OCI-LY1 (cell line): Measurements from ENCODE around the gene DRG1.
"Not testable (repeated sequence)": the region's sequence is repeated elsewhere in the genome, so short reads cannot be mapped to it uniquely, and the experiment has no call there.

Source experiments
- H2AFZ ChIP-seq: fragments of 200-600 bp; sonication (generic), shearing (Covaris generic); 2 replicates; pipeline ENCODE4 v1.6.0; 2014; ENCODE audit warnings: antibody characterized with exemption, mild to moderate bottlenecking, low read length
- H3F3A ChIP-seq: fragments of 200-600 bp; sonication (generic), shearing (Covaris generic); 2 replicates; pipeline ENCODE4 v1.6.0; 2014; ENCODE audit warnings: mild to moderate bottlenecking, antibody characterized with exemption, low read length, moderate library complexity; ENCODE audit not compliant: insufficient read depth
- H3K27ac ChIP-seq: fragments of 200-600 bp; sonication (generic); 2 replicates; pipeline ENCODE4 v1.5.1; 2014; ENCODE audit warnings: low read length, mixed run types, mild to moderate bottlenecking, low read depth; ENCODE audit not compliant: poor library complexity, severe bottlenecking
- H3K27me3 ChIP-seq: fragments of 200-600 bp; sonication (generic); 2 replicates; pipeline ENCODE4 v1.6.0; 2014; ENCODE audit warnings: antibody characterized with exemption, mild to moderate bottlenecking, low read length, moderate library complexity; ENCODE audit not compliant: insufficient read depth
- H3K36me3 ChIP-seq: fragments of 200-600 bp; sonication (generic); 2 replicates; pipeline ENCODE4 v1.6.1; 2014; ENCODE audit warnings: mild to moderate bottlenecking, antibody characterized with exemption, low read length, moderate library complexity, mixed read lengths; ENCODE audit not compliant: insufficient read depth
- H3K4me1 ChIP-seq: fragments of 200-600 bp; sonication (generic); 2 replicates; pipeline ENCODE4 v1.5.1; 2014; ENCODE audit warnings: mild to moderate bottlenecking, low read length, moderate library complexity; ENCODE audit not compliant: insufficient read depth, severe bottlenecking
- H3K4me2 ChIP-seq: fragments of 200-600 bp; sonication (generic), shearing (Covaris generic); 2 replicates; pipeline ENCODE4 v1.6.1; 2014; ENCODE audit warnings: low read length
- H3K4me3 ChIP-seq: fragments of 200-600 bp; sonication (generic); 2 replicates; pipeline ENCODE4 v1.5.1; 2014; ENCODE audit warnings: low read length, low read depth, mild to moderate bottlenecking, mixed read lengths; ENCODE audit not compliant: poor library complexity, severe bottlenecking
- H3K79me2 ChIP-seq: fragments of 200-600 bp; shearing (Covaris generic); 2 replicates; pipeline ENCODE4 v1.6.1; 2016; ENCODE audit warnings: mixed run types, low read length, mixed read lengths; ENCODE audit not compliant: insufficient read depth
- H3K9ac ChIP-seq: fragments of 200-600 bp; sonication (generic), shearing (Covaris generic); 2 replicates; pipeline ENCODE4 v1.6.1; 2014; ENCODE audit warnings: mild to moderate bottlenecking, low read length, mixed read lengths
- H3K9me2 ChIP-seq: fragments of 200-600 bp; sonication (generic), shearing (Covaris generic); 2 replicates; pipeline ENCODE4 v1.6.1; 2014; ENCODE audit warnings: low read depth, mild to moderate bottlenecking, low read length, mixed read lengths
- H3K9me3 ChIP-seq: fragments of 200-600 bp; shearing (Covaris generic); 2 replicates; pipeline ENCODE4 v1.6.1; 2014; ENCODE audit warnings: low read length, mixed read lengths
- H4K20me1 ChIP-seq: fragments of 200-600 bp; sonication (generic), shearing (Covaris generic); 2 replicates; pipeline ENCODE4 v1.6.0; 2016; ENCODE audit warnings: mild to moderate bottlenecking, low read length; ENCODE audit not compliant: insufficient read depth
- CTCF ChIP-seq: fragments of 200-600 bp; sonication (generic), shearing (Covaris generic); IDR thresholded peaks from 2 replicates; pipeline ENCODE4 v1.5.1; 2017; ENCODE audit warnings: mild to moderate bottlenecking, antibody characterized with exemption, low read length, moderate library complexity, mixed read lengths
- EZH2 ChIP-seq: fragments of 200-600 bp; sonication (generic), shearing (Covaris generic); IDR thresholded peaks from 2 replicates; pipeline ENCODE4 v1.8.0; 2017; ENCODE audit warnings: borderline replicate concordance, mixed run types, mild to moderate bottlenecking, antibody characterized with exemption, low read length, moderate library complexity, mixed read lengths

Gene DRG1

GRCh38 chr22:31481129-31481528, 81.7 kb downstream of the DRG1 start:
- no peaks in the 10 kb centered on the region for H4K20me1 ChIP-seq

GRCh38 chr22:31482470-31482869, 83.1 kb downstream of the DRG1 start:
- H3K4me3 ChIP-seq, H3K4me1 ChIP-seq, H4K20me1 ChIP-seq, H3F3A ChIP-seq, H3K9ac ChIP-seq, H3K9me3 ChIP-seq, H3K27ac ChIP-seq, H3K4me2 ChIP-seq, H3K9me2 ChIP-seq, H2AFZ ChIP-seq, H3K27me3 ChIP-seq: not testable (repeated sequence)
- peaks cover 89% of the 10 kb centered on the region for H3K36me3 ChIP-seq
- peaks cover 26% of the 10 kb centered on the region for H3K79me2 ChIP-seq

More at GRCh38 chr22:31481129-31481528, 81.7 kb downstream of the DRG1 start:
- Histone ChIP-seq H3K4me2 (no peak overlapping the region), H2AFZ (no peak overlapping the region), H3K79me2 (peaks cover 26% of the 10 kb centered on the region), H3K9ac (no peak overlapping the region), H3F3A (no peaks in the 10 kb centered on the region), H3K9me3 (no peaks in the 10 kb centered on the region), H3K4me1 (peaks cover 15% of the 10 kb centered on the region), H3K27ac (no peak overlapping the region), H3K36me3 (peaks cover 91% of the 10 kb centered on the region), H3K27me3 (no peaks in the 10 kb centered on the region), H3K4me3 (no peak overlapping the region), H3K9me2 (no peaks in the 10 kb centered on the region)
- TF ChIP-seq EZH2 = no peak
- TF ChIP-seq CTCF = no peak
